NCI-H187 treated with DMSO at 0.1 percent for 48 hours (cell line): ENCODE measurements around the gene PODXL2.
"Not testable (repeated sequence)": the region's sequence is repeated elsewhere in the genome, so short reads cannot be mapped to it uniquely, and the experiment has no call there.

ENCODE experiments used
- DNase-seq: peaks from one replicate; lab custom pipeline; 2025; lab: John Stamatoyannopoulos, UW

The PODXL2 gene

GRCh38 chr3:127630811-127631714 is 2.1 kb downstream of the PODXL2 start:
- DNase-seq, result peak; percentile 87

GRCh38 chr3:127632035-127632820 is 3.2 kb downstream of the PODXL2 start:
- DNase-seq, result no peak

GRCh38 chr3:127634653-127635052 is 5.7 kb downstream of the PODXL2 start:
- DNase-seq, result no peak

GRCh38 chr3:127637546-127637945 is 8.6 kb downstream of the PODXL2 start:
- no peak for DNase-seq

- DNase-seq, result no peak
Measured at GRCh38 chr3:127637971-127638370, 9.0 kb downstream of the PODXL2 start.

- no peak for DNase-seq
Measured at GRCh38 chr3:127639173-127640041, 10.4 kb downstream of the PODXL2 start.

GRCh38 chr3:127640042-127640355 is 11.0 kb downstream of the PODXL2 start:
- DNase-seq, result no peak

- DNase-seq, result no peak
Measured at GRCh38 chr3:127644641-127645370, 15.8 kb downstream of the PODXL2 start.

- DNase-seq, result no peak
Measured at GRCh38 chr3:127645371-127646015, 16.5 kb downstream of the PODXL2 start.

GRCh38 chr3:127646501-127647046 is 17.6 kb downstream of the PODXL2 start:
- no peak for DNase-seq

- DNase-seq, result no peak
Measured at GRCh38 chr3:127647166-127647844, 18.3 kb downstream of the PODXL2 start.

- DNase-seq, result no peak
Measured at GRCh38 chr3:127647845-127648204, 18.8 kb downstream of the PODXL2 start.

- no peak for DNase-seq
Measured at GRCh38 chr3:127650236-127650635, 21.3 kb downstream of the PODXL2 start.

- no peak for DNase-seq
Measured at GRCh38 chr3:127651516-127652172, 22.7 kb downstream of the PODXL2 start.

- no peak for DNase-seq
Measured at GRCh38 chr3:127652246-127652995, 23.4 kb downstream of the PODXL2 start.

- DNase-seq, result no peak
Measured at GRCh38 chr3:127654374-127654773, 25.4 kb downstream of the PODXL2 start.

GRCh38 chr3:127654993-127655392 is 26.0 kb downstream of the PODXL2 start:
- DNase-seq, result not testable (repeated sequence)

- no peak for DNase-seq
Measured at GRCh38 chr3:127655641-127656040, 26.7 kb downstream of the PODXL2 start.

- no peak for DNase-seq
Measured at GRCh38 chr3:127656906-127657305, 27.9 kb downstream of the PODXL2 start.
